ENCODE data around the gene SEMA4D.

Gene SEMA4D

GRCh38 chr9:89342948-89343347 lies 155.0 kb downstream of the SEMA4D start:
- Histone ChIP-seq H3K4me3 (IDR thresholded peaks at IDR 0.05; ENCODE audit: insufficient read depth, low read depth, low read length) (no peak overlapping the region), H3K4me1 (ENCODE audit: low read depth, poor library complexity, severe bottlenecking) (peaks cover 67% of the 10 kb centered on the region), H3K27ac (peak overlapping the region; percentile 79; the same call in 1 of the 2 replicates), H3K79me2 (ENCODE audit: insufficient read depth, low read depth) (no peaks in the 10 kb centered on the region; the same call in 1 of the 2 replicates), H3K4me2 (peak overlapping the region; percentile 77), H3K9ac (no peak overlapping the region), H2AFZ (ENCODE audit: low read depth) (no peak overlapping the region), H4K20me1 (ENCODE audit: insufficient read depth) (no peaks in the 10 kb centered on the region), H3K27me3 (ENCODE audit: insufficient read depth, low read depth) (no peaks in the 10 kb centered on the region), H3K36me3 (ENCODE audit: insufficient read depth) (no peaks in the 10 kb centered on the region; the same call in 1 of the 2 replicates)
- TF ChIP-seq CTCF (conservative IDR thresholded peaks at IDR 0.05; ENCODE audit: low read depth, low read length), result no peak

DNA sequence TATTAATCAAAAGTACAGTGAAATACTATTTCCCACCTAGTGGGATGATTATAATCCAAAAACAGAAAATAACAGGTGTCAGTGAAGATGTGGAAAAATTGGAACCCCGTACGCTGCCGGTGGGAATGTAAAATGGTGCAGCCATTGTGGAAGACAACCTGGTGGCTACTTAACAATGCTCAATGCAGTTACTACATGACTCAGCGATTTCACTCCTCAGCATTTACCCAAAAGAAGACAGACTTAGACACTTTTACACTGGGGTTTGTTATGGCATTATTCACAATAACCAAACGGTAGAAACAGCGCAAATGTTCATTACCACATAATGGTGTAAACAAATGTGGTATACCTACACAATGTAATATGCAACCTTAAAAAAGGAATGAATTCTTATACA lies 155.7 kb downstream of the SEMA4D start:
- no peak overlapping the region for H3K4me3 ChIP-seq (IDR thresholded peaks at IDR 0.05; ENCODE audit: insufficient read depth, low read depth, low read length)
- peak overlapping the region; percentile 77 for H3K4me2 ChIP-seq
- no peak overlapping the region; the same call in 1 of the 2 replicates for H3K9ac ChIP-seq
- H3K27me3 ChIP-seq (ENCODE audit: insufficient read depth, low read depth), result no peaks in the 10 kb centered on the region
- no peaks in the 10 kb centered on the region for H4K20me1 ChIP-seq (ENCODE audit: insufficient read depth)
- no peak for TF ChIP-seq CTCF (conservative IDR thresholded peaks at IDR 0.05; ENCODE audit: low read depth, low read length)
- no peaks in the 10 kb centered on the region; the same call in 1 of the 2 replicates for H3K36me3 ChIP-seq (ENCODE audit: insufficient read depth)
- no peak overlapping the region for H2AFZ ChIP-seq (ENCODE audit: low read depth)
- H3K4me1 ChIP-seq (ENCODE audit: low read depth, poor library complexity, severe bottlenecking), result peaks cover 74% of the 10 kb centered on the region
- peak overlapping the region; percentile 79 for H3K27ac ChIP-seq
- peaks cover under 1% of the 10 kb centered on the region; the same call in 1 of the 2 replicates for H3K79me2 ChIP-seq (ENCODE audit: insufficient read depth, low read depth)

DNA sequence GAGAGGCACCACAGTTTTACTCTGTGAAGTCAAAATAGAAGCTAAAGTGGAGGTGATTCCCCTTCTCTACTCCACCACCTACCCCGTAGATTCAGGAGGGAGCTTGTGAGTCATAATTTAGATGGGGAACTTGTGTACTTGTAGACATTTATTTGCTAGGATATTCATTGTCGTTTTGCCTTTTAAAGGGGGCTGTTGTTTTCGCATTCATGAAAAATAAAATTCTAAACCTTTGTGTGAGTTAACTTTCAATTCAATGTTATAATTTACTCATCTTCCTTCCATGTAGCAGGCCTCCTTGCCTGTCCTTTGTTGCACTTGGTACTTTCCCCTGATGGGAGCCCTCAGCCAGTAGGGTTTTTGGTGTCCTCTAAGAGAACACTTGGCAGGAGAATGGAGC lies 157.6 kb downstream of the SEMA4D start:
- peak overlapping the region; percentile 77 for H3K4me2 ChIP-seq
- H3K4me3 ChIP-seq (IDR thresholded peaks at IDR 0.05; ENCODE audit: insufficient read depth, low read depth, low read length), result no peak overlapping the region
- no peaks in the 10 kb centered on the region for H4K20me1 ChIP-seq (ENCODE audit: insufficient read depth)
- H2AFZ ChIP-seq (ENCODE audit: low read depth), result no peak overlapping the region
- peaks cover 93% of the 10 kb centered on the region for H3K4me1 ChIP-seq (ENCODE audit: low read depth, poor library complexity, severe bottlenecking)
- TF ChIP-seq CTCF (conservative IDR thresholded peaks at IDR 0.05; ENCODE audit: low read depth, low read length), result no peak
- H3K27ac ChIP-seq, result peak overlapping the region; percentile 79
- H3K79me2 ChIP-seq (ENCODE audit: insufficient read depth, low read depth), result peaks cover 4% of the 10 kb centered on the region; the same call in 1 of the 2 replicates
- peak overlapping the region; percentile 20; the same call in 1 of the 2 replicates for H3K9ac ChIP-seq
- no peaks in the 10 kb centered on the region; the same call in 1 of the 2 replicates for H3K36me3 ChIP-seq (ENCODE audit: insufficient read depth)
- no peaks in the 10 kb centered on the region for H3K27me3 ChIP-seq (ENCODE audit: insufficient read depth, low read depth)

- Histone ChIP-seq H3K27ac (peak overlapping the region; percentile 79), H4K20me1 (ENCODE audit: insufficient read depth) (no peaks in the 10 kb centered on the region), H3K4me2 (peak overlapping the region; percentile 77), H3K4me1 (ENCODE audit: low read depth, poor library complexity, severe bottlenecking) (peaks cover 98% of the 10 kb centered on the region), H3K36me3 (ENCODE audit: insufficient read depth) (no peaks in the 10 kb centered on the region; the same call in 1 of the 2 replicates), H3K4me3 (IDR thresholded peaks at IDR 0.05; ENCODE audit: insufficient read depth, low read depth, low read length) (no peak overlapping the region), H3K79me2 (ENCODE audit: insufficient read depth, low read depth) (peaks cover 4% of the 10 kb centered on the region; the same call in 1 of the 2 replicates), H3K27me3 (ENCODE audit: insufficient read depth, low read depth) (no peaks in the 10 kb centered on the region), H3K9ac (peak overlapping the region; percentile 31; the same call in 1 of the 2 replicates), H2AFZ (ENCODE audit: low read depth) (no peak overlapping the region)
- no peak for TF ChIP-seq CTCF (conservative IDR thresholded peaks at IDR 0.05; ENCODE audit: low read depth, low read length)
Observed at GRCh38 chr9:89339807-89340206, 158.1 kb downstream of the SEMA4D start.

Data from KMS-11 (cell line).